ENCODE measurements around the gene CSF1R. TPM values are rescaled to one million over a fixed set of nuclear protein-coding genes. Genes with fewer than 3 reads are reported as not detected.
"Not testable (repeated sequence)": the region's sequence is repeated elsewhere in the genome, so short reads cannot be mapped to it uniquely, and the experiment has no call there.

CSF1R gene
- polyA plus RNA-seq, 2 of the 4 experiments (the other 2 are of a cell fraction), result 0.06 TPM; not detected in 1

DNA sequence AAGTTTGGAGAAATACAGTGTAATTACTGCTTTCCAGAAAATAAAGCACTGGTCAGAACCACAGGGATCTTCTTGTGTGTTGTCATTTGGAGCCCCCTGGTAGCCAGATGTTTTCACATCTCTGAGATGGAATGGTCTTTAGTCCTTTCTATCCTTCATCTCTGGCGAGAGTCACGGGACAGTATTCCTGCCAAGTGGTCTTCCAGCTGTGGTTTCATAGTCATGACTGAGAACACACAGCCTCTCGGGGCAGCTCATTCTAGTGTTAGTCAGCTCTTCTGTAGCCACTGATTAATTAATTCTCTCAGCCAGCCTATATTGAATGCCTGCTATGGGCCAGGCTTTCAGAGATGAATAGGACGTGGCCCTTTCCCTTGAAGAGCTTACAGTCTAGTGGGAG, 51.7 kb downstream of the CSF1R start:
- TF ChIP-seq, protein P1, sequence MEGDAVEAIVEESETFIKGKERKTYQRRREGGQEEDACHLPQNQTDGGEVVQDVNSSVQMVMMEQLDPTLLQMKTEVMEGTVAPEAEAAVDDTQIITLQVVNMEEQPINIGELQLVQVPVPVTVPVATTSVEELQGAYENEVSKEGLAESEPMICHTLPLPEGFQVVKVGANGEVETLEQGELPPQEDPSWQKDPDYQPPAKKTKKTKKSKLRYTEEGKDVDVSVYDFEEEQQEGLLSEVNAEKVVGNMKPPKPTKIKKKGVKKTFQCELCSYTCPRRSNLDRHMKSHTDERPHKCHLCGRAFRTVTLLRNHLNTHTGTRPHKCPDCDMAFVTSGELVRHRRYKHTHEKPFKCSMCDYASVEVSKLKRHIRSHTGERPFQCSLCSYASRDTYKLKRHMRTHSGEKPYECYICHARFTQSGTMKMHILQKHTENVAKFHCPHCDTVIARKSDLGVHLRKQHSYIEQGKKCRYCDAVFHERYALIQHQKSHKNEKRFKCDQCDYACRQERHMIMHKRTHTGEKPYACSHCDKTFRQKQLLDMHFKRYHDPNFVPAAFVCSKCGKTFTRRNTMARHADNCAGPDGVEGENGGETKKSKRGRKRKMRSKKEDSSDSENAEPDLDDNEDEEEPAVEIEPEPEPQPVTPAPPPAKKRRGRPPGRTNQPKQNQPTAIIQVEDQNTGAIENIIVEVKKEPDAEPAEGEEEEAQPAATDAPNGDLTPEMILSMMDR (IDR thresholded peaks at IDR 0.05), result no peak
- no peak for FAIRE-seq
- CTCF ChIA-PET, result interaction anchor here (0.7 to 2.5 kb wide), 5 partner anchors 11 to 184 kb away, joined by 3 to 11 read pairs (median 4); no protein-coding TSS in a partner anchor

DNA sequence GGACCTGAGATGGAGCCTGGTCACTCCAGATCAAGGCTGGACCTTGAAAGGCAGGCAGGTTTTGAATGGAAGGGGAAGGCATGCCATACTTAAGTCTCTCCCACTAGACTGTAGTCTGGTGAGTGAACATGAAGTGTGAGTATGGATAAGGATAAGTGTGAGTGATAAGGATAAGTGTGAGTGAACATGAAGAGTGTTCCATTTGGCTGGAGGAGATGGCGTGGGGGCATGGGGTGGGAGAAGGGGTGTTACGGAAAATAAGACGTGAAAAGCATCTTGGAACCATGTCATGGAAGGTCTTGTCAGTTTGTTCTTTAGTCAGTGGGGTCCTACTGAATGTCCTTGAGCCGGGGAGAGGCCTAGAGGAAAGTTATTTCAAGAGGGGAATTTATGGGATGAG, 53.0 kb downstream of the CSF1R start:
- no peak for ATAC-seq
- ChIA-PET POLR2A (no interaction called here), CTCF (interaction anchor here (0.8 to 2.5 kb wide), 2 partner anchors 71 to 185 kb away, joined by 3 to 11 read pairs; no protein-coding TSS in a partner anchor)
- no peak overlapping the region for H3K4me3 ChIP-seq
- no peak for TF ChIP-seq RNF2 (IDR thresholded peaks at IDR 0.05; ENCODE audit: borderline replicate concordance, low read depth)
- no peak for TF ChIP-seq NR3C1 (IDR thresholded peaks at IDR 0.05)
- no peak for TF ChIP-seq TP53 (CRISPR knock-in tag; IDR thresholded peaks at IDR 0.05)
- TF ChIP-seq, protein P2, sequence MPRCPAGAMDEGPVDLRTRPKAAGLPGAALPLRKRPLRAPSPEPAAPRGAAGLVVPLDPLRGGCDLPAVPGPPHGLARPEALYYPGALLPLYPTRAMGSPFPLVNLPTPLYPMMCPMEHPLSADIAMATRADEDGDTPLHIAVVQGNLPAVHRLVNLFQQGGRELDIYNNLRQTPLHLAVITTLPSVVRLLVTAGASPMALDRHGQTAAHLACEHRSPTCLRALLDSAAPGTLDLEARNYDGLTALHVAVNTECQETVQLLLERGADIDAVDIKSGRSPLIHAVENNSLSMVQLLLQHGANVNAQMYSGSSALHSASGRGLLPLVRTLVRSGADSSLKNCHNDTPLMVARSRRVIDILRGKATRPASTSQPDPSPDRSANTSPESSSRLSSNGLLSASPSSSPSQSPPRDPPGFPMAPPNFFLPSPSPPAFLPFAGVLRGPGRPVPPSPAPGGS (IDR thresholded peaks at IDR 0.05), result no peak
- TF ChIP-seq, protein P3, sequence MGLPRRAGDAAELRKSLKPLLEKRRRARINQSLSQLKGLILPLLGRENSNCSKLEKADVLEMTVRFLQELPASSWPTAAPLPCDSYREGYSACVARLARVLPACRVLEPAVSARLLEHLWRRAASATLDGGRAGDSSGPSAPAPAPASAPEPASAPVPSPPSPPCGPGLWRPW (IDR thresholded peaks at IDR 0.05), result no peak
- no peak for TF ChIP-seq ZC3H11A (IDR thresholded peaks at IDR 0.05)
- no peak for TF ChIP-seq EP300 (IDR thresholded peaks at IDR 0.05)
- no peak for TF ChIP-seq CEBPB (IDR thresholded peaks at IDR 0.05)
- TF ChIP-seq ZSCAN20 (CRISPR knock-in tag; IDR thresholded peaks at IDR 0.05), result no peak
- TF ChIP-seq HEYL (CRISPR knock-in tag; IDR thresholded peaks at IDR 0.05), result no peak
- DNase-seq (ENCODE audit: low read depth in 1 of 2, low spot score in 1 of 2), result no peak
- H3K27ac ChIP-seq, result no peak overlapping the region
- WGBS (ENCODE audit: missing lambda C conversion rate), result 93% methylated on average over 4 of the region's 4 CpGs
- no peak overlapping the region for H3K4me2 ChIP-seq
- H3K9me3 ChIP-seq, result no peaks in the 10 kb centered on the region
- no peak for FAIRE-seq
- H3K4me1 ChIP-seq, result peaks cover 19% of the 10 kb centered on the region

More for the DNA sequence above, 51.7 kb downstream of the CSF1R start:
- ATAC-seq (no peak), DNase-seq (ENCODE audit: low read depth in 1 of 2, low spot score in 1 of 2) (no peak)
- WGBS (ENCODE audit: missing lambda C conversion rate), result 93% methylated on average over 4 of the region's 4 CpGs
- POLR2A ChIA-PET, result no interaction called here
- no peak overlapping the region for H3K4me2 ChIP-seq
- no peak overlapping the region for H3K27ac ChIP-seq
- peaks cover 19% of the 10 kb centered on the region for H3K4me1 ChIP-seq
- no peak overlapping the region for H3K4me3 ChIP-seq
- H3K9me3 ChIP-seq, result no peaks in the 10 kb centered on the region

DNA sequence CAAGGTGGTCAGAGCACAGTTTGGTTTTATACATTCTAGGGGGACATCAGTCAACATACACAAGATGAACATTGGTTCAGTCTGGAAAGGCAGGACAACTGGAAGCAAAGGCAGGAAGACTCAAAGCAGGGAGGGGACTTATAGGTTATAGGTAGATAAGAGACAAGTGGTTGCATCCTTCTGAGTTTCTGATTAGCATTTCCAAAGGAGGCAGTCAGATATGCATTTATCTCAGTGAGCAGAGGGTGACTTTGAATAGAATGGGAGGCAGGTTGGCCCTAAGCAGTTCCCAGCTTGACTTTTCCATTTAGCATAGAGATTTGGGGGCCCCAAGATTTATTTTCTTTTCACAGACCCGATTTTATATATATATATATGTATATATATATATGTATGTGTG, 58.3 kb downstream of the CSF1R start:
- FAIRE-seq; H3K4me1 ChIP-seq; H3K27ac ChIP-seq; H3K9me3 ChIP-seq; H3K4me3 ChIP-seq; H3K4me2 ChIP-seq; POLR2A ChIA-PET; DNase-seq (ENCODE audit: low read depth in 1 of 2, low spot score in 1 of 2); ATAC-seq: not testable (repeated sequence)
- CTCF ChIA-PET, result interaction anchor here (1.1 to 4.2 kb wide), 2 partner anchors 12 to 37 kb away, joined by 3 to 11 read pairs; no protein-coding TSS in a partner anchor
- WGBS (ENCODE audit: missing lambda C conversion rate), result 70% methylated on average over 1 of the region's 1 CpG

DNA sequence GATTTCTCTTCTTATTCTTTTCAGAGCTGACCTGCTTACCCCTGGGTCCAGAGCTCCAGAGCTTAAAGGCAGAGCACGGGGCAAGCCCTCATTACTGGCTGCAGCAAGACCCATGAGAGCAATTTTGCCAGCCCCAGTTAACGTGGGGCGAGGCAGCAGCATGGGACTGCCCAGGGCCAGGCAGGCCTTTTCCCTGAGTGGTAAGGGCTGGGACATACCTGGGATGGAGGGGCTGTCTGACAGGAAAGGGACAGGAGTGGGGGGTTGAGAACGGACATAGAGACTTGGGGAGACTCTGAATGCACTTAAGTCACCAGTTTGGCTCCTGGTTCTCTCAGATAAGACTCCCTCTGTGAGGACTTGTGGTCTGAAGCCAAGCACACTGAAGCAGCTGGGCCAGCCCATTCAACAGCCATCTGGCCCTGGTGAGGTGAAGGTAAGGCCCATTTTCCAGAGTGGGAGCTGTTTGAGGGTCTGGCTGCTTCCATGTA, 59.6 kb downstream of the CSF1R start:
- peaks cover 9% of the 10 kb centered on the region for H3K4me1 ChIP-seq
- H3K27ac ChIP-seq, result no peak overlapping the region
- H3K4me3 ChIP-seq, result no peak overlapping the region
- H3K4me2 ChIP-seq, result no peak overlapping the region
- CTCF ChIA-PET, result interaction anchor here (0.6 to 1.4 kb wide), 5 partner anchors 10 to 354 kb away, joined by 3 read pairs; no protein-coding TSS in a partner anchor
- POLR2A ChIA-PET, result no interaction called here
- no peak; a peak in 1 of 6 replicates for ATAC-seq
- TF ChIP-seq RARB (CRISPR knock-in tag; IDR thresholded peaks at IDR 0.05), result no peak
- TF ChIP-seq RAD21 (conservative IDR thresholded peaks at IDR 0.05 in 1 of 2, IDR thresholded peaks at IDR 0.05 in 1 of 2), result no peak
- TF ChIP-seq GATA3 (IDR thresholded peaks at IDR 0.05; ENCODE audit: borderline replicate concordance), result no peak
- TF ChIP-seq, protein P3 (IDR thresholded peaks at IDR 0.05), result no peak
- no peak for TF ChIP-seq SREBF2 (IDR thresholded peaks at IDR 0.05)
- TF ChIP-seq CEBPB (IDR thresholded peaks at IDR 0.05), result no peak
- no peak for TF ChIP-seq RNF2 (IDR thresholded peaks at IDR 0.05; ENCODE audit: borderline replicate concordance, low read depth)
- TF ChIP-seq JUN (IDR thresholded peaks at IDR 0.05), result no peak
- TF ChIP-seq, protein P4, sequence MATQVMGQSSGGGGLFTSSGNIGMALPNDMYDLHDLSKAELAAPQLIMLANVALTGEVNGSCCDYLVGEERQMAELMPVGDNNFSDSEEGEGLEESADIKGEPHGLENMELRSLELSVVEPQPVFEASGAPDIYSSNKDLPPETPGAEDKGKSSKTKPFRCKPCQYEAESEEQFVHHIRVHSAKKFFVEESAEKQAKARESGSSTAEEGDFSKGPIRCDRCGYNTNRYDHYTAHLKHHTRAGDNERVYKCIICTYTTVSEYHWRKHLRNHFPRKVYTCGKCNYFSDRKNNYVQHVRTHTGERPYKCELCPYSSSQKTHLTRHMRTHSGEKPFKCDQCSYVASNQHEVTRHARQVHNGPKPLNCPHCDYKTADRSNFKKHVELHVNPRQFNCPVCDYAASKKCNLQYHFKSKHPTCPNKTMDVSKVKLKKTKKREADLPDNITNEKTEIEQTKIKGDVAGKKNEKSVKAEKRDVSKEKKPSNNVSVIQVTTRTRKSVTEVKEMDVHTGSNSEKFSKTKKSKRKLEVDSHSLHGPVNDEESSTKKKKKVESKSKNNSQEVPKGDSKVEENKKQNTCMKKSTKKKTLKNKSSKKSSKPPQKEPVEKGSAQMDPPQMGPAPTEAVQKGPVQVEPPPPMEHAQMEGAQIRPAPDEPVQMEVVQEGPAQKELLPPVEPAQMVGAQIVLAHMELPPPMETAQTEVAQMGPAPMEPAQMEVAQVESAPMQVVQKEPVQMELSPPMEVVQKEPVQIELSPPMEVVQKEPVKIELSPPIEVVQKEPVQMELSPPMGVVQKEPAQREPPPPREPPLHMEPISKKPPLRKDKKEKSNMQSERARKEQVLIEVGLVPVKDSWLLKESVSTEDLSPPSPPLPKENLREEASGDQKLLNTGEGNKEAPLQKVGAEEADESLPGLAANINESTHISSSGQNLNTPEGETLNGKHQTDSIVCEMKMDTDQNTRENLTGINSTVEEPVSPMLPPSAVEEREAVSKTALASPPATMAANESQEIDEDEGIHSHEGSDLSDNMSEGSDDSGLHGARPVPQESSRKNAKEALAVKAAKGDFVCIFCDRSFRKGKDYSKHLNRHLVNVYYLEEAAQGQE (IDR thresholded peaks at IDR 0.05), result no peak
- TF ChIP-seq CBX2 (IDR thresholded peaks at IDR 0.05; ENCODE audit: borderline replicate concordance, low read depth), result no peak
- no peak for TF ChIP-seq ZNF302 (CRISPR knock-in tag; IDR thresholded peaks at IDR 0.05)
- no peak for TF ChIP-seq KDM1A (IDR thresholded peaks at IDR 0.05; ENCODE audit: low read depth)
- no peak for TF ChIP-seq POLR2A (IDR thresholded peaks at IDR 0.05; ENCODE audit: low read length)
- no peak for TF ChIP-seq CHD2 (IDR thresholded peaks at IDR 0.05; ENCODE audit: low read length, partially characterized antibody)
- TF ChIP-seq, protein P5, sequence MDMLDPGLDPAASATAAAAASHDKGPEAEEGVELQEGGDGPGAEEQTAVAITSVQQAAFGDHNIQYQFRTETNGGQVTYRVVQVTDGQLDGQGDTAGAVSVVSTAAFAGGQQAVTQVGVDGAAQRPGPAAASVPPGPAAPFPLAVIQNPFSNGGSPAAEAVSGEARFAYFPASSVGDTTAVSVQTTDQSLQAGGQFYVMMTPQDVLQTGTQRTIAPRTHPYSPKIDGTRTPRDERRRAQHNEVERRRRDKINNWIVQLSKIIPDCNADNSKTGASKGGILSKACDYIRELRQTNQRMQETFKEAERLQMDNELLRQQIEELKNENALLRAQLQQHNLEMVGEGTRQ (IDR thresholded peaks at IDR 0.05), result no peak
- WGBS (ENCODE audit: missing lambda C conversion rate), result 98% methylated on average over 4 of the region's 4 CpGs
- FAIRE-seq, result no peak
- H3K9me3 ChIP-seq, result no peaks in the 10 kb centered on the region
- no peak for DNase-seq (ENCODE audit: low read depth in 1 of 2, low spot score in 1 of 2)

Measured in A549 (cell line).